ENCODE results near the gene CD83.

DNA sequence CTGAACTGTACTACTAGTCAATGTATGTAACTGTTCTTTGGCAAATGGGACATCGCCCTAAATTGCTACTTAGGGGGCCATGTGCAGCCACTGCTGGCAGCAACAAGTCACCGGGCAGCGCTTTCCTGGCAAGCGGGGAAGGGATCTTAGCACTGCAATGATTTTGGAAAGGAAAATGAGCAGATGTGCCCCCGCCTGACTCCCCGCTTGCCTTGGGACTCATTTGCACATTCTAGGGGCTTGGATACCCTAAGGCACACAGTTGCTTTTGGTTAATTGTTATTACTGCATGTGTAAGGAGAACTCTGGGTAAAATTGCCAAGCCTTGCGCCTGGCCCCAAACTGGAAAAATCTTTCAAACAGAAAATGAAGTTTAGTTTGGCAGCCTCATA, 32.2 kb downstream of the CD83 start:
- no peak for TF ChIP-seq EZH2phosphoT487 (IDR thresholded peaks at IDR 0.05; ENCODE audit: borderline replicate concordance, low read length)
- TF ChIP-seq, protein P1, sequence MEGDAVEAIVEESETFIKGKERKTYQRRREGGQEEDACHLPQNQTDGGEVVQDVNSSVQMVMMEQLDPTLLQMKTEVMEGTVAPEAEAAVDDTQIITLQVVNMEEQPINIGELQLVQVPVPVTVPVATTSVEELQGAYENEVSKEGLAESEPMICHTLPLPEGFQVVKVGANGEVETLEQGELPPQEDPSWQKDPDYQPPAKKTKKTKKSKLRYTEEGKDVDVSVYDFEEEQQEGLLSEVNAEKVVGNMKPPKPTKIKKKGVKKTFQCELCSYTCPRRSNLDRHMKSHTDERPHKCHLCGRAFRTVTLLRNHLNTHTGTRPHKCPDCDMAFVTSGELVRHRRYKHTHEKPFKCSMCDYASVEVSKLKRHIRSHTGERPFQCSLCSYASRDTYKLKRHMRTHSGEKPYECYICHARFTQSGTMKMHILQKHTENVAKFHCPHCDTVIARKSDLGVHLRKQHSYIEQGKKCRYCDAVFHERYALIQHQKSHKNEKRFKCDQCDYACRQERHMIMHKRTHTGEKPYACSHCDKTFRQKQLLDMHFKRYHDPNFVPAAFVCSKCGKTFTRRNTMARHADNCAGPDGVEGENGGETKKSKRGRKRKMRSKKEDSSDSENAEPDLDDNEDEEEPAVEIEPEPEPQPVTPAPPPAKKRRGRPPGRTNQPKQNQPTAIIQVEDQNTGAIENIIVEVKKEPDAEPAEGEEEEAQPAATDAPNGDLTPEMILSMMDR (IDR thresholded peaks at IDR 0.05; ENCODE audit: low read depth, low read length, poor library complexity, severe bottlenecking): no peak

Measured in DOHH2 (cell line).